Measurements from ENCODE around the gene ZNF770. TPM values are rescaled to one million over a fixed set of nuclear protein-coding genes. Genes with fewer than 3 reads are reported as not detected.
A peak's percentile ranks its signal among the peaks of the same experiment; 100 is the strongest.

The ZNF770 gene
- 6.6 and 13.7 TPM in 2 replicates for total RNA-seq (2014; rRNA removed; shearing (Covaris generic); ENCODE audit: low replicate concordance)

GRCh38 chr15:34988027-34988902, at the start of gene ZNF770:
Gene ZNF770, minus strand, starts transcription at chr15:34988287. Its CDS starts 4,853 bp downstream, at chr15:34983434.
- H3K4me3 ChIP-seq, result peak within 1 kb of the TSS; percentile 90
- peaks cover 29% of the 10 kb centered on the region for H3K36me3 ChIP-seq
- peak; percentile 72 for DNase-seq
- no peaks in the 10 kb centered on the region for H3K27me3 ChIP-seq
- no peaks in the 10 kb centered on the region for H3K9me3 ChIP-seq

GRCh38 chr15:35028235-35028984, 40.3 kb upstream of the ZNF770 start:
- DNase-seq, result no peak
- Histone ChIP-seq H3K9me3 (no peaks in the 10 kb centered on the region), H3K4me3 (no peak overlapping the region), H3K27me3 (no peaks in the 10 kb centered on the region), H3K36me3 (no peaks in the 10 kb centered on the region)

GRCh38 chr15:35023804-35024203, 35.7 kb upstream of the ZNF770 start:
- no peaks in the 10 kb centered on the region for H3K9me3 ChIP-seq
- H3K4me3 ChIP-seq, result no peak overlapping the region
- no peaks in the 10 kb centered on the region for H3K36me3 ChIP-seq
- H3K27me3 ChIP-seq, result no peaks in the 10 kb centered on the region
- no peak for DNase-seq

GRCh38 chr15:35020974-35021373, 32.9 kb upstream of the ZNF770 start:
- no peaks in the 10 kb centered on the region for H3K27me3 ChIP-seq
- DNase-seq, result no peak
- H3K4me3 ChIP-seq, result no peak overlapping the region
- H3K9me3 ChIP-seq, result no peaks in the 10 kb centered on the region
- no peaks in the 10 kb centered on the region for H3K36me3 ChIP-seq

GRCh38 chr15:35019404-35020327, 31.6 kb upstream of the ZNF770 start:
- no peaks in the 10 kb centered on the region for H3K9me3 ChIP-seq
- peak; percentile 25 for DNase-seq
- no peaks in the 10 kb centered on the region for H3K27me3 ChIP-seq
- no peak overlapping the region for H3K4me3 ChIP-seq
- no peaks in the 10 kb centered on the region for H3K36me3 ChIP-seq

- no peaks in the 10 kb centered on the region for H3K36me3 ChIP-seq
- no peaks in the 10 kb centered on the region for H3K9me3 ChIP-seq
- H3K4me3 ChIP-seq, result no peak overlapping the region
- no peaks in the 10 kb centered on the region for H3K27me3 ChIP-seq
- DNase-seq, result no peak
These were observed 26.2 kb upstream of the ZNF770 start for GRCh38 chr15:35014241-35014640.

- Histone ChIP-seq H3K4me3 (no peak overlapping the region), H3K27me3 (no peaks in the 10 kb centered on the region), H3K9me3 (no peaks in the 10 kb centered on the region), H3K36me3 (no peaks in the 10 kb centered on the region)
- no peak for DNase-seq
These were observed 25.3 kb upstream of the ZNF770 start for GRCh38 chr15:35013370-35013769.

- no peak for DNase-seq
- no peaks in the 10 kb centered on the region for H3K27me3 ChIP-seq
- H3K36me3 ChIP-seq, result no peaks in the 10 kb centered on the region
- H3K9me3 ChIP-seq, result no peaks in the 10 kb centered on the region
- H3K4me3 ChIP-seq, result no peak overlapping the region
These were observed 19.3 kb upstream of the ZNF770 start for GRCh38 chr15:35007397-35007796.

GRCh38 chr15:35005933-35006332, 17.8 kb upstream of the ZNF770 start:
- Histone ChIP-seq H3K27me3 (no peaks in the 10 kb centered on the region), H3K4me3 (no peak overlapping the region), H3K36me3 (no peaks in the 10 kb centered on the region), H3K9me3 (no peaks in the 10 kb centered on the region)
- no peak for DNase-seq

- H3K27me3 ChIP-seq, result no peaks in the 10 kb centered on the region
These were observed 15.8 kb upstream of the ZNF770 start for GRCh38 chr15:35003928-35004327.

GRCh38 chr15:35000511-35000910, 12.4 kb upstream of the ZNF770 start:
- Histone ChIP-seq H3K9me3 (no peaks in the 10 kb centered on the region), H3K4me3 (no peak overlapping the region), H3K36me3 (no peaks in the 10 kb centered on the region), H3K27me3 (no peaks in the 10 kb centered on the region)
- DNase-seq, result peak; percentile 87

More at GRCh38 chr15:35003928-35004327, 15.8 kb upstream of the ZNF770 start:
- Histone ChIP-seq H3K36me3 (no peaks in the 10 kb centered on the region), H3K4me3 (no peak overlapping the region), H3K9me3 (no peaks in the 10 kb centered on the region)
- DNase-seq, result no peak

- Histone ChIP-seq H3K27me3 (no peaks in the 10 kb centered on the region), H3K9me3 (no peaks in the 10 kb centered on the region), H3K36me3 (no peaks in the 10 kb centered on the region), H3K4me3 (no peak overlapping the region)
- DNase-seq, result peak; percentile 36
These were observed 11.8 kb upstream of the ZNF770 start for GRCh38 chr15:34999906-35000305.

- Histone ChIP-seq H3K36me3 (no peaks in the 10 kb centered on the region), H3K4me3 (no peak overlapping the region), H3K9me3 (no peaks in the 10 kb centered on the region), H3K27me3 (no peaks in the 10 kb centered on the region)
- DNase-seq, result no peak
These were observed 6.8 kb upstream of the ZNF770 start for GRCh38 chr15:34994925-34995324.

GRCh38 chr15:34993877-34994276, 5.8 kb upstream of the ZNF770 start:
- Histone ChIP-seq H3K9me3 (no peaks in the 10 kb centered on the region), H3K36me3 (no peaks in the 10 kb centered on the region), H3K4me3 (no peak overlapping the region), H3K27me3 (no peaks in the 10 kb centered on the region)
- DNase-seq, result no peak

GRCh38 chr15:34993412-34993811, 5.3 kb upstream of the ZNF770 start:
- Histone ChIP-seq H3K4me3 (no peak overlapping the region), H3K9me3 (no peaks in the 10 kb centered on the region), H3K27me3 (no peaks in the 10 kb centered on the region), H3K36me3 (no peaks in the 10 kb centered on the region)
- peak; percentile 5 for DNase-seq

- Histone ChIP-seq H3K27me3 (no peaks in the 10 kb centered on the region), H3K36me3 (peaks cover 36% of the 10 kb centered on the region), H3K4me3 (peak overlapping the region; percentile 90), H3K9me3 (no peaks in the 10 kb centered on the region)
- DNase-seq, result no peak
These were observed 469 bp downstream of the ZNF770 start for GRCh38 chr15:34987609-34988026.

All from MG63 (cell line).